ENCODE data around the gene FAAP20. TPM values are rescaled to one million over a fixed set of nuclear protein-coding genes. Genes with fewer than 3 reads are reported as not detected.

Gene FAAP20
- total RNA-seq, 6 donors from 2014 or later, result 26.7 to 88.0 (median 66.8) TPM

- peaks cover 73 to 91% (median 79%) of the 10 kb centered on the region in 4 donors for H3K4me1 ChIP-seq
These were observed 45.9 kb upstream of the FAAP20 start for GRCh38 chr1:2240270-2241156.

GRCh38 chr1:2239384-2239985 lies 44.9 kb upstream of the FAAP20 start:
- Histone ChIP-seq H3K9me3 (no peaks in the 10 kb centered on the region), H3K4me3 (no peak overlapping the region), H3K27me3 (no peaks in the 10 kb centered on the region), H3K4me1 (peaks cover 81 to 98% (median 87%) of the 10 kb centered on the region in 4 donors), H3K36me3 (peaks cover 0 to 10% (median 3%) of the 10 kb centered on the region in 4 donors), H3K27ac (peak overlapping the region; percentile 27 to 89 (median 69))
- no peak for TF ChIP-seq POLR2A (IDR thresholded peaks at IDR 0.05)
- TF ChIP-seq POLR2AphosphoS5 (IDR thresholded peaks at IDR 0.05), result no peak
- no peak for TF ChIP-seq EP300 (IDR thresholded peaks at IDR 0.05)
- TF ChIP-seq CTCF (IDR thresholded peaks at IDR 0.05), result no peak
- DNase-seq, result no peak
- ATAC-seq (ENCODE audit: low FRiP score in 2 of 2), result no peak
- WGBS, 2 donors, result 78 to 87% methylated on average over 23 to 30 of the region's 30 CpGs

More at GRCh38 chr1:2240270-2241156, 45.9 kb upstream of the FAAP20 start:
- TF ChIP-seq POLR2A (IDR thresholded peaks at IDR 0.05), result no peak
- peak; percentile 21 to 73 for TF ChIP-seq POLR2AphosphoS5 (IDR thresholded peaks at IDR 0.05)
- no peak for TF ChIP-seq CTCF (IDR thresholded peaks at IDR 0.05)
- TF ChIP-seq EP300 (IDR thresholded peaks at IDR 0.05), result peak in 1 of 4 donors; percentile 69
- H3K9me3 ChIP-seq, result no peaks in the 10 kb centered on the region
- H3K4me3 ChIP-seq, result no peak overlapping the region
- ATAC-seq (ENCODE audit: low FRiP score in 2 of 2), result peak; percentile 60 to 84
- 47 to 56% methylated on average over 21 to 30 of the region's 30 CpGs for WGBS, 2 donors
- peak overlapping the region; percentile 27 to 89 (median 69) for H3K27ac ChIP-seq
- H3K36me3 ChIP-seq, result peaks cover 0 to 10% (median 3%) of the 10 kb centered on the region in 4 donors
- peak; percentile 85 to 97 for DNase-seq
- no peaks in the 10 kb centered on the region for H3K27me3 ChIP-seq

- DNase-seq, result no peak
- H3K27ac ChIP-seq, result peak overlapping the region in 2 of 4 donors; percentile 78 to 89
- WGBS, 2 donors, result 63 to 85% methylated on average over 5 to 6 of the region's 6 CpGs
These were observed 44.4 kb upstream of the FAAP20 start for GRCh38 chr1:2239013-2239370.

GRCh38 chr1:2238361-2239012 lies 43.9 kb upstream of the FAAP20 start:
- H3K4me1 ChIP-seq, result peaks cover 90 to 100% (median 92%) of the 10 kb centered on the region in 4 donors
- no peak overlapping the region for H3K4me3 ChIP-seq
- ATAC-seq (ENCODE audit: low FRiP score in 2 of 2) (no peak), DNase-seq (no peak)
- TF ChIP-seq EP300 (IDR thresholded peaks at IDR 0.05), result no peak
- no peak for TF ChIP-seq POLR2AphosphoS5 (IDR thresholded peaks at IDR 0.05)
- no peak for TF ChIP-seq CTCF (IDR thresholded peaks at IDR 0.05)
- no peak for TF ChIP-seq POLR2A (IDR thresholded peaks at IDR 0.05)
- 77% methylated on average over 20 of the region's 25 CpGs; no CpG with 5 or more reads in 1 of the 2 donors for WGBS, 2 donors
- H3K36me3 ChIP-seq, result peaks cover 0 to 10% (median 3%) of the 10 kb centered on the region in 4 donors
- H3K9me3 ChIP-seq, result no peaks in the 10 kb centered on the region
- H3K27ac ChIP-seq, result peak overlapping the region; percentile 45 to 92 (median 84)
- no peaks in the 10 kb centered on the region for H3K27me3 ChIP-seq

More at GRCh38 chr1:2239013-2239370, 44.4 kb upstream of the FAAP20 start:
- H3K4me3 ChIP-seq, result no peak overlapping the region
- no peaks in the 10 kb centered on the region for H3K9me3 ChIP-seq
- no peak for ATAC-seq (ENCODE audit: low FRiP score in 2 of 2)
- H3K27me3 ChIP-seq, result no peaks in the 10 kb centered on the region
- H3K36me3 ChIP-seq, result peaks cover 0 to 10% (median 3%) of the 10 kb centered on the region in 4 donors
- TF ChIP-seq EP300 (IDR thresholded peaks at IDR 0.05) (no peak), CTCF (IDR thresholded peaks at IDR 0.05) (no peak), POLR2AphosphoS5 (IDR thresholded peaks at IDR 0.05) (no peak), POLR2A (IDR thresholded peaks at IDR 0.05) (no peak)
- peaks cover 86 to 100% (median 89%) of the 10 kb centered on the region in 4 donors for H3K4me1 ChIP-seq

Data from upper lobe of left lung (tissue), 6 donors.